K562 (cell line): ENCODE measurements around the gene RPL28. TPM values are rescaled to one million over a fixed set of nuclear protein-coding genes. Genes with fewer than 3 reads are reported as not detected.

ENCODE experiments used
- ATF2 ChIP-seq: sonication (generic); formaldehyde crosslinking; IDR thresholded peaks from 2 replicates; pipeline ENCODE4 v1.8.1; 2022; ENCODE audit warnings: missing genetic modification reagents
- CBFA2T3 ChIP-seq: fragments of 450-650 bp; IDR thresholded peaks from 2 replicates; pipeline ENCODE4 v1.6.1; 2017
- CBX5 ChIP-seq: IDR thresholded peaks from 2 replicates; pipeline ENCODE4 v1.6.1; 2014; ENCODE audit warnings: low read depth, borderline replicate concordance
- FOS ChIP-seq: IDR thresholded peaks from 3 replicates; pipeline ENCODE4 v1.6.1; 2011; ENCODE audit not compliant: insufficient read length; ENCODE audit errors: extremely low read depth
- HDAC8 ChIP-seq: fragments of 450-650 bp; IDR thresholded peaks from 2 replicates; pipeline ENCODE4 v1.6.1; 2016; ENCODE audit warnings: mild to moderate bottlenecking, missing genetic modification characterization, moderate library complexity, missing compliant biosample characterization
- HMBOX1 ChIP-seq: sonication (generic); IDR thresholded peaks from 2 replicates; pipeline ENCODE4 v1.6.1; 2016
- MEF2D ChIP-seq: conservative IDR thresholded peaks from 2 replicates; pipeline ENCODE4 v1.6.1; 2016; ENCODE audit warnings: low read depth, missing genetic modification characterization, missing compliant biosample characterization
- PBX2 ChIP-seq, 2 experiments: IDR thresholded peaks in 1 of 2; conservative IDR thresholded peaks in 1 of 2; 2 replicates each; pipeline ENCODE4 v1.6.1; 2016; ENCODE audit warnings: low read depth in 2 of 2, mild to moderate bottlenecking in 1 of 2, missing compliant biosample characterization in 1 of 2, missing genetic modification characterization in 1 of 2, moderate library complexity in 1 of 2
- SMARCA5 ChIP-seq: fragments of 450-650 bp; IDR thresholded peaks from 2 replicates; pipeline ENCODE4 v1.6.1; 2016
- SMARCC2 ChIP-seq: fragments of 450-650 bp; IDR thresholded peaks from 2 replicates; pipeline ENCODE4 v1.6.1; 2017; ENCODE audit warnings: antibody characterized with exemption, moderate library complexity, mild to moderate bottlenecking, low read depth
- TEAD4 ChIP-seq, 2 experiments: sonication (generic) in 1 of 2; formaldehyde crosslinking in 1 of 2; IDR thresholded peaks; 2 replicates each; pipeline versions ENCODE4 v1.6.1 to v1.8.0; 2012 to 2022; ENCODE audit warnings: borderline replicate concordance in 1 of 2, inconsistent platforms in 1 of 2, low read length in 1 of 2, mild to moderate bottlenecking in 1 of 2, missing genetic modification reagents in 1 of 2
- THAP12 ChIP-seq: fragments of 250-450 bp; sonication (Bioruptor Pico); IDR thresholded peaks from 2 replicates; pipeline ENCODE4 v1.9.0; 2021; ENCODE audit warnings: mild to moderate bottlenecking, inconsistent platforms
- TRIM25 ChIP-seq: fragments of 450-650 bp; IDR thresholded peaks from 2 replicates; pipeline ENCODE4 v1.7.0; 2016; ENCODE audit warnings: borderline replicate concordance
- ZFX ChIP-seq: sonication (generic); formaldehyde crosslinking; IDR thresholded peaks from 2 replicates; pipeline ENCODE4 v1.8.0; 2022; ENCODE audit warnings: mild to moderate bottlenecking, missing genetic modification reagents, moderate library complexity
- ZNF165 ChIP-seq: fragments of 250-450 bp; sonication (Bioruptor Pico); IDR thresholded peaks from 2 replicates; pipeline ENCODE4 v1.4.0; 2020; ENCODE audit warnings: borderline replicate concordance
- ZNF217 ChIP-seq: sonication (generic); formaldehyde crosslinking; IDR thresholded peaks from 2 replicates; pipeline ENCODE4 v1.8.0; 2022; ENCODE audit warnings: mild to moderate bottlenecking, missing genetic modification reagents
- ZNF277 ChIP-seq: fragments of 250-450 bp; sonication (Bioruptor Pico); IDR thresholded peaks from 2 replicates; pipeline ENCODE4 v1.8.0; 2022; ENCODE audit warnings: inconsistent platforms, mild to moderate bottlenecking, moderate library complexity, borderline replicate concordance
- polyA plus RNA-seq, 8 experiments: library from polyadenylated mRNA; depleted of rRNA in 4 of 8; stranded (reverse) in 5 of 8; unstranded in 3 of 8; fragments of >200 nt; fragmentation: Nextera tagmentation in 2 of 8; fragmentation: Illumina TruSeq in 1 of 8; extraction: Ambion mirVana in 2 of 8; extraction: Trizol in 1 of 8; gene quantifications; 2 replicates each; pipeline versions ENCODE4 v1.2.1 to v1.2.3, GENCODE V29; 2011 to 2014; ENCODE audit warnings: inconsistent platforms in 1 of 8, missing spikeins in 1 of 8
- total RNA-seq, 7 experiments: library from RNA; depleted of rRNA in 6 of 7; stranded (reverse); fragments of >200 nt in 6 of 7; fragmentation: Illumina TruSeq in 2 of 7; extraction: Trizol in 2 of 7; gene quantifications; 2 replicates each; pipeline versions ENCODE4 v1.2.1 to v1.2.3, GENCODE V29; 2011 to 2021; ENCODE audit warnings: low replicate concordance in 1 of 7

RPL28 gene
- total and polyA plus RNA-seq, 9 of the 15 experiments (the other 6 are each of a cell fraction or from before 2014, with no cell fraction given): 124 to 3,106 (median 622) TPM

GRCh38 chr19:55408533-55408872, 22.8 kb downstream of the RPL28 start (continued):
- TF ChIP-seq TRIM25: 0 out of 2 replicates have a peak, but pooled peaks have one; percentile 53
- no peak for TF ChIP-seq CBFA2T3
- no peak for TF ChIP-seq TEAD4 (IDR thresholded peaks at IDR 0.05; ENCODE audit: low read length)
- TF ChIP-seq TEAD4 (CRISPR knock-in tag; IDR thresholded peaks at IDR 0.05; ENCODE audit: borderline replicate concordance): no peak
- TF ChIP-seq ZFX (CRISPR knock-in tag): no peak
- TF ChIP-seq FOS: no peak
- no peak for TF ChIP-seq SMARCC2
- TF ChIP-seq CBX5: no peak
- peak; percentile 8; the same call in 1 of the 2 replicates for TF ChIP-seq ZNF165 (CRISPR knock-in tag)
- TF ChIP-seq SMARCA5: no peak
- 0 out of 2 replicates have a peak, but pooled peaks have one; percentile 27 for TF ChIP-seq THAP12 (CRISPR knock-in tag)
- 0 out of 2 replicates have a peak, but pooled peaks have one; percentile 49 for TF ChIP-seq HDAC8
- TF ChIP-seq MEF2D: 0 out of 2 replicates have a peak, but pooled peaks have one; percentile 7
- no peak for TF ChIP-seq ZNF217 (CRISPR knock-in tag)
- no peak for TF ChIP-seq PBX2 (CRISPR knock-in tag; IDR thresholded peaks at IDR 0.05; ENCODE audit: low read depth)
- no peak for TF ChIP-seq PBX2 (tag; conservative IDR thresholded peaks at IDR 0.05; ENCODE audit: low read depth)
- TF ChIP-seq ATF2 (CRISPR knock-in tag): no peak
- TF ChIP-seq ZNF277 (CRISPR knock-in tag): no peak
- TF ChIP-seq HMBOX1: no peak
